HG03025 (cell line): Measurements from ENCODE around the gene FAM234B.
"Not testable (repeated sequence)": the region's sequence is repeated elsewhere in the genome, so short reads cannot be mapped to it uniquely, and the experiment has no call there.

Experiments
- ATAC-seq: cut with Tn5 transposase; IDR thresholded peaks from one replicate; pipeline ENCODE4 v1.9.1; 2021; ENCODE audit warnings: mild to moderate bottlenecking, moderate library complexity; ENCODE audit not compliant: unreplicated experiment, low FRiP score

Gene FAM234B

GRCh38 chr12:13053617-13054016 lies 9.4 kb downstream of the FAM234B start:
- not testable (repeated sequence) for ATAC-seq

GRCh38 chr12:13060581-13060980 lies 16.4 kb downstream of the FAM234B start:
- no peak for ATAC-seq

- ATAC-seq, result no peak
These were observed 17.2 kb downstream of the FAM234B start for GRCh38 chr12:13061377-13061776.

- ATAC-seq, result no peak
These were observed 18.5 kb downstream of the FAM234B start for GRCh38 chr12:13062669-13063068.

- ATAC-seq, result no peak
These were observed 21.8 kb downstream of the FAM234B start for GRCh38 chr12:13066014-13066413.

GRCh38 chr12:13066459-13066858 lies 22.3 kb downstream of the FAM234B start:
- ATAC-seq, result no peak

GRCh38 chr12:13067322-13067721 lies 23.1 kb downstream of the FAM234B start:
- ATAC-seq, result no peak

GRCh38 chr12:13069380-13069779 lies 25.2 kb downstream of the FAM234B start:
- ATAC-seq, result no peak

- ATAC-seq, result no peak
These were observed 27.4 kb downstream of the FAM234B start for GRCh38 chr12:13071305-13072280.

GRCh38 chr12:13073173-13073572 lies 29.0 kb downstream of the FAM234B start:
- ATAC-seq, result no peak

GRCh38 chr12:13074396-13075117 lies 30.4 kb downstream of the FAM234B start:
- ATAC-seq, result no peak

- no peak for ATAC-seq
These were observed 30.9 kb downstream of the FAM234B start for GRCh38 chr12:13075118-13075480.

- ATAC-seq, result no peak
These were observed 31.8 kb downstream of the FAM234B start for GRCh38 chr12:13075786-13076570.

- ATAC-seq, result no peak
These were observed 35.3 kb downstream of the FAM234B start for GRCh38 chr12:13079440-13079906.

GRCh38 chr12:13080266-13080665 lies 36.1 kb downstream of the FAM234B start:
- ATAC-seq, result no peak

- ATAC-seq, result no peak
These were observed 38.7 kb downstream of the FAM234B start for GRCh38 chr12:13082861-13083260.

- ATAC-seq, result not testable (repeated sequence)
These were observed 39.5 kb downstream of the FAM234B start for GRCh38 chr12:13083638-13084037.

GRCh38 chr12:13084898-13085640 lies 40.9 kb downstream of the FAM234B start:
- no peak for ATAC-seq

- no peak for ATAC-seq
These were observed 41.9 kb downstream of the FAM234B start for GRCh38 chr12:13085968-13086686.
